Activated CD4-positive, alpha-beta T cell treated with anti-CD3 and anti-CD28 coated beads, Interleukin-2, amount 10 ng/mL, durations not matched to agents 7 days and 5 days (primary cell): Measurements from ENCODE around the gene PARD6B. TPM values are rescaled to one million over a fixed set of nuclear protein-coding genes. Genes with fewer than 3 reads are reported as not detected.
"Not testable (repeated sequence)": the region's sequence is repeated elsewhere in the genome, so short reads cannot be mapped to it uniquely, and the experiment has no call there.

ENCODE experiments used
- CTCF ChIA-PET: fragments of 350-600 bp; sonication (Branson Sonifier 250); formaldehyde crosslinking; loops from one replicate; lab custom pipeline; 2021; ENCODE audit warnings: antibody characterized with exemption; lab: Charles Lee
- POLR2A ChIA-PET: fragments of 350-600 bp; sonication (Branson Sonifier 250); formaldehyde crosslinking; loops from one replicate; lab custom pipeline; 2021; ENCODE audit warnings: antibody characterized with exemption; lab: Charles Lee
- DNase-seq: peaks from one replicate; pipeline ENCODE4 v3.0.0-alpha.2; 2020
- H3K27ac Mint-ChIP-seq: one replicate; pipeline ENCODE4 v1.8.0; 2021; ENCODE audit warnings: mild to moderate bottlenecking, moderate library complexity, mixed read lengths
- H3K27me3 Mint-ChIP-seq: one replicate; pipeline ENCODE4 v1.8.0; 2021; ENCODE audit warnings: mixed read lengths
- H3K36me3 Mint-ChIP-seq: one replicate; pipeline ENCODE4 v1.8.0; 2021; ENCODE audit warnings: low read depth, mixed read lengths
- H3K4me1 Mint-ChIP-seq: one replicate; pipeline ENCODE4 v1.8.0; 2021; ENCODE audit warnings: mixed read lengths
- H3K4me3 Mint-ChIP-seq: one replicate; pipeline ENCODE4 v1.8.0; 2021; ENCODE audit warnings: mild to moderate bottlenecking, moderate library complexity, mixed read lengths
- H3K9me3 Mint-ChIP-seq: one replicate; pipeline ENCODE4 v1.8.0; 2021; ENCODE audit warnings: mixed read lengths
- total RNA-seq, 2 experiments: library from RNA; stranded (reverse); gene quantifications; one replicate each; pipeline ENCODE4 v1.2.3, GENCODE V29; 2021

The PARD6B gene
- total RNA-seq, 2 experiments from 2014 or later = 4.2 to 4.4 TPM

DNA sequence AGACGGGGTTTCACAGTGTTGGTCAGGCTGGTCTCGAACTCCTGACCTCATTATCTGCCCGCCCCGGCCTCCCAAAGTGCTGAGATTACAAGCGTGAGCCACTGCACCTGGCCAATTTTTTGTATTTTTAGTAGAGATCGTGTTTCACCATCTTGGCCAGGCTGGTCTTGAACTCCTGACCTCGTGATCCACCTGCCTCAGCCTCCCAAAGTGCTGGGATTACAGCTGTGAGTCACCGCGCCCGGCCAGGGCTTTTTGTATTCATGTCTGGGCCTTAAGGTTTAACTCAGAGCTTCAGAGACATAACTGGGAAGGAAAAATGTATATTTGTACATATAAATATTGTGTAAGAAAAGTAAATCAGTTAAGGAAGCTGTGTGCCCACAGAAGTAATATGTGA lies 33.9 kb downstream of the PARD6B start:
- DNase-seq, POLR2A ChIA-PET, H3K9me3 Mint-ChIP-seq, H3K4me1 Mint-ChIP-seq, H3K36me3 Mint-ChIP-seq, H3K27me3 Mint-ChIP-seq, H3K27ac Mint-ChIP-seq, H3K4me3 Mint-ChIP-seq: not testable (repeated sequence)
- CTCF ChIA-PET = interaction anchor here (1.3 kb wide), 2 partner anchors 16 to 29 kb away, joined by 3 to 6 read pairs; no protein-coding TSS in a partner anchor

DNA sequence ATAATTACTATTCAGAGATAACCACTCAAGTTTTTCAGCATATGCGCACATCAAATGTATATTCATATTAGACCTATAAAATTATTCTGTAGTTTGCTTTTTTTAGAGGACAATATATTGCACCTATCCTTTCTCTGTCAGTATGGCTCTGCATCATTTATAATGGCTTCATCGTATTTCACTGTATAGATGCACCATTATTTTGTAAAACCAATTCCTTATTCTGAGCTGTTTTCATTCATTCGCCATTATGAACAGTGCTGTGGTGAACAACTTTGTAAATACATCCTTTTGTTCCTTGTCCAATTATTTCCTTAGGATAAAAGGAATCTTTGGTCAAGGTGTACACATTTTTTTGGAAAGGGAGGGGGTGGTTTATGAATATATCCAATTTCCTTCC lies 34.3 kb downstream of the PARD6B start:
- H3K27me3 Mint-ChIP-seq = peaks cover 3% of the 10 kb centered on the region
- POLR2A ChIA-PET = no interaction called here
- CTCF ChIA-PET = interaction anchor here (1.3 to 1.5 kb wide), 2 partner anchors 16 to 20 kb away, joined by 5 to 6 read pairs; no protein-coding TSS in a partner anchor
- H3K36me3 Mint-ChIP-seq = no peaks in the 10 kb centered on the region
- no peaks in the 10 kb centered on the region for H3K9me3 Mint-ChIP-seq
- DNase-seq = no peak
- H3K4me1 Mint-ChIP-seq = no peaks in the 10 kb centered on the region
- H3K4me3 Mint-ChIP-seq = no peak overlapping the region
- H3K27ac Mint-ChIP-seq = no peak overlapping the region

DNA sequence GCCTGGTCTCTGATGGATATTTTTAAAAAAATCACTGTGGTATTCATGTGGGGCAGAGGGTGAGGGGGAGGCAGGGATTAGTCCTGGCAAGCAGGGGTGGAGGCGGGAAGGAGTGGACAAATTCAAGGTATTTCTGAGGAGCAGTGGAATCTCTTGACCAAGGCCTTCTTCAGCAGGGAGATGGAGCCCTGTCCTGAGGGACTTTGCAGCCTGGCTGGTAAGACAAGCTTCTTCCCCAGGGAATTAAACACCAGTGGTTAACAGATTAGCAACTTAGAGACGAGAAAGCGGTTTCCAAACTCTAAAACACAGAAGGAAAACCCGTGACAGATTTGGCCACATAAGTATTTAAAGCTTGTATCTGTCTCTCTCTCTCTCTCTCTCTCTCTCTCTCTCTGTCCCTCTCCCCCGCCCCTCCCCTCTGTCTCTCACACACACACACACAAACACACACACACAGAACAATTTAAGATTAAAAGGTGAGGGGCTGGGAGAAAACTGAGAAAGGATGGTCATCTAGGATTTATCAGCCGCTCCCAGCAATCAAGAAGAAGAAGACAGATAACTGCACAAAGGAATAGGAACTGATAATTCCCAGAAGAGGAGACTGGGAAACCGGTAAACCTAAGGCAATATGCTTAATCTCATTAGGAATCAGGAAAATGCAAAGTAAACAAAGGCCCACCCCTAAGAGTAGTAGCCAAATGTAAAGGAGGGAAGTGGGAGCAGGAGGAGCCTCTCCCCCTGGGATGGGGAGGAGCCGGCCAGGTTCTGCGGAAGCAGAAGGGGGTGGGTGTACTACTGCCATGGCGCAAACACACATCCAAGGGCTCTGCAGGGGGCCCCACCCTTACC lies 35.8 kb downstream of the PARD6B start:
- H3K36me3 Mint-ChIP-seq, POLR2A ChIA-PET, H3K27ac Mint-ChIP-seq, H3K9me3 Mint-ChIP-seq, H3K4me3 Mint-ChIP-seq, H3K4me1 Mint-ChIP-seq, DNase-seq, H3K27me3 Mint-ChIP-seq: not testable (repeated sequence)
- CTCF ChIA-PET = interaction anchor here (1.5 kb wide), 1 partner anchor 22 kb away, joined by 5 read pairs; no protein-coding TSS in a partner anchor

DNA sequence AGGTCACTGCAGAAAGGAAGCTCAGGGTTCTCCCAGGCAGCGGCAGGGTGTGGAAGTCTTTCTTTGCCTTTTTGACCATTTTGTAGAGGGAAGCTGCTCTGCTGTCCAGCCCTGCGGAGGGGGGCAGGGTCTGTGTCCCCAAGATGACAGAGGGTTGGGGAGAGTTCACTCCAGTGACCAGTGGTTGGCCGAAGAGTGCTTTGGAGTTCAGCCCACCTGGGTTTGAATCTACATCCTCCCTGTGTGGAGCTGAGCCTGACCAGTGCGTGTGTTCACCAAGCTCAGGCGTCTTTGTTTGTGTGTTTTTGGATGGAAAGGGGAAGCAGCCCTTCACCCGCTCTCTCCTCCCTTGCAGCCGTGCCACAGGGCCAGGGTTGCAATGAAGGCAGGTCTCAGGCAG lies 37.6 kb downstream of the PARD6B start:
- H3K4me3 Mint-ChIP-seq, H3K36me3 Mint-ChIP-seq, H3K27me3 Mint-ChIP-seq, H3K4me1 Mint-ChIP-seq, H3K27ac Mint-ChIP-seq, H3K9me3 Mint-ChIP-seq, POLR2A ChIA-PET, DNase-seq: not testable (repeated sequence)
- CTCF ChIA-PET = interaction anchor here (0.6 kb wide), 1 partner anchor 1416 kb away, joined by 3 read pairs; no protein-coding TSS in a partner anchor

DNA sequence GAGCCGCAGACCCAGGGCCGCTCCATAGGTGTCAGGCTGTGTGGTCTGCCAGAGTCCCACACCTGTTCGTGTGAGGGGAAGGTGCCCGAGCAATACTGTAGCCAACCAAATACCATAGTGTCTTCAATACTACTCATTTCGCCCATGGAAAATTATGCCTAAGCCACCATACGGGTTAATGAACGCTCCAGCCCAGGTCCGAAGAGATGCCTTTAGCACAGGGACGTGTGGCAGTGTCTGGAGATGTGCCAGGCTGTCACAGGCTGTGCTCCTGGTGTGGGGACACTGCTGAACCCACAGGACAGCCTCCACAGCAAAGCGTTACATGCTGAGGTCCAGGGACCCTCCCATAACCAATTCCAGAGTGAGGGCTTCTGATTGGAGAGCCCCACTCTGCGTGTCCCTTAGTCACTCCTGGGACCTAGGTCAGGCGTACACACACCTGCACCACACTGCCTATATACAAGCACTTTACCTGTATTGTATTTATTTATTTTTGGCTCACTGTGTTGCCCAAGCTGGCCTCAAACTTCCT lies 38.2 kb downstream of the PARD6B start:
- H3K4me1 Mint-ChIP-seq, H3K4me3 Mint-ChIP-seq, H3K9me3 Mint-ChIP-seq, H3K27me3 Mint-ChIP-seq, CTCF ChIA-PET, H3K36me3 Mint-ChIP-seq, POLR2A ChIA-PET, H3K27ac Mint-ChIP-seq, DNase-seq: not testable (repeated sequence)

DNA sequence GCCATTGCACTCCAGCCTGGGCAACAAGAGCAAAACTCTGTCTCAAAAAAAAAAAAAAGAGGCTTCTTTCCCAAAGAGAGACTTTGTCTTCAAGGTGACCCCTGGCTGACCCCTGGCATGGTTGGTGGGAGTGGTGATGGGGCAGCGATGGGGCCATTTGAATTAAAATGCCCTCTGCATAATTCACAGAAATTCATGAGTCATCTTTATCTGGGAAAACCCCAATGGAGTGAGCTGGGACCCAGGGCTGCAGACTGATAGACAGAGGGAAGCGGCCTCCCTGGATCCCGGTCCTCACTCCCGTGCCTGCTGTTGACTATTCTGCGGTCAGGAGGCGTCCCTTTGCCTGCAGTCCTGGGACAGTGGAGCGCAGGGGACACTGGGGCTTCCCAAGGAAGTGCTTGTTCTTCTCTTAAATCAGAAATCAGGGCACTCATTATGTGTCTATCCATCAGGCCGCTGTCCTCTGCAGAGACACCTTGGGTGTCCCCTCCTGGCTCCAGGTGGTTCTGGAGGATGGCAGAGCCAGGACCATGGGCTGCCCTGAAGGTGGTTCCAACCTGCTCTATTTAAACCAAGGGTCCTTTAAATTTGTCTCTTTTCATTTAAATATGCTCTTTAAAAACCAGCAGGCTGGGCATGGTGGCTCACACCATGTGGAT lies 40.2 kb downstream of the PARD6B start:
- H3K27me3 Mint-ChIP-seq, H3K27ac Mint-ChIP-seq, DNase-seq, POLR2A ChIA-PET, H3K36me3 Mint-ChIP-seq, H3K4me3 Mint-ChIP-seq, H3K4me1 Mint-ChIP-seq, H3K9me3 Mint-ChIP-seq: not testable (repeated sequence)
- CTCF ChIA-PET = interaction anchor here (0.9 kb wide), 1 partner anchor 53 kb away, joined by 3 read pairs; no protein-coding TSS in a partner anchor

DNA sequence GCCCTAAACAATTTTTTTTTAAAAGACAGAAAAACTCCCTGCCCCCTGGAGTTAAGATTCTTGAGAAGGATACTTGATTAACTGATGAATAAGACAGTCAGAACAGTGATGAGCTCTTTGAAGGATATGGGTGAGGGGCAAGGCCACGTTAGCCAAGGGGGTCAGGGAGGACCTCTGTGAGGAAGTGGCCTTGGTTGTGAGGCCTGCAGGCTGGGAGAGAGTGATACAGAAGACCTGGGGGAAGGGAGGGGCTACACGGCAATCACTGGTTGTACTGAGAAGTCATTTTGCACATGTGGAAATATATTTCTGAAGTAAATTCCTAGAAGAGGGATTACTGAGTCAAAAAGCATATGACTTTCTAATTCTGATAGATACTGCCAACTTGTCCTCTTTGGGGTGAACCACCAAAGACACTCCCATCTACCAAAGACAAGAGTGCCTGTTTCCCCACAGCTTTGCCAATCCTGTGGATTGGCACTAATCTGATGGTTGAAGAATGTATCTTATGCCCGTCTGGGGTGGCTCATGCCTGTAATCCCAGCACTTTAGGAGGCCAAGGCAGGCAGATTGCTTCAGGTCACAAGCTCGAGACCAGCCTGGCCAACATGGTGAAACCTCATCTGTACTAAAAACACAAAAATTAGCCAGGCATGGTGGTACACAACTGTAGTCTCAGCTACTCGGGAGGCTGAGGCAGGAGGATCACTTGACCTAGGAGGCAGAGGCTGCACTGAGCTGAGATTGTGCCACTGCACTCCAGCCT lies 41.2 kb downstream of the PARD6B start:
- Mint-ChIP-seq H3K9me3 (no peaks in the 10 kb centered on the region), H3K4me1 (no peaks in the 10 kb centered on the region), H3K27me3 (peaks cover 4% of the 10 kb centered on the region), H3K4me3 (no peak overlapping the region), H3K36me3 (no peaks in the 10 kb centered on the region), H3K27ac (no peak overlapping the region)
- CTCF ChIA-PET = interaction anchor here (0.6 to 0.9 kb wide), 3 partner anchors 18 to 507 kb away, joined by 3 read pairs; no protein-coding TSS in a partner anchor
- no peak for DNase-seq
- POLR2A ChIA-PET = no interaction called here

DNA sequence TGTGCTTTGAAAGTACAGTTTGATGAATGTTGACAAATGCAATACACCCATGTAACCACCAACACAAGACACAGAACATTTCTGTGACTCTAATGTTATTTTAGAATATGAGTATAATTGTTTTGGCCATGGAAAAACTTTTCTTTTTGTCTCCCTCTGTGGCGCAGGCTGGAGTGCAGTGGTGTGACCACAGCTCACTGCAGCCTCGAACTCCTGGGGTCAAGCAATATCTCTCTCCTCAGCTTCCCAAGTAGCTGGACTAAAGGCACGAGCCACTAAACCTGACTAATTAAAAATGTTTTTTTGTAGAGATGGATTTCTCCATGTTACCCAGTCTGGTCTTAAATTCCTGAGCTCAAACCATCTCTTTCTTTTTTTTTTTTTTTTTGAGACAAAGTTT lies 43.1 kb downstream of the PARD6B start:
- H3K4me1 Mint-ChIP-seq = no peaks in the 10 kb centered on the region
- H3K9me3 Mint-ChIP-seq = no peaks in the 10 kb centered on the region
- no peak for DNase-seq
- H3K27ac Mint-ChIP-seq = no peak overlapping the region
- POLR2A ChIA-PET = no interaction called here
- H3K36me3 Mint-ChIP-seq = no peaks in the 10 kb centered on the region
- no peak overlapping the region for H3K4me3 Mint-ChIP-seq
- CTCF ChIA-PET = interaction anchor here (0.8 kb wide), 1 partner anchor 18 kb away, joined by 3 read pairs; no protein-coding TSS in a partner anchor
- peaks cover 7% of the 10 kb centered on the region for H3K27me3 Mint-ChIP-seq

DNA sequence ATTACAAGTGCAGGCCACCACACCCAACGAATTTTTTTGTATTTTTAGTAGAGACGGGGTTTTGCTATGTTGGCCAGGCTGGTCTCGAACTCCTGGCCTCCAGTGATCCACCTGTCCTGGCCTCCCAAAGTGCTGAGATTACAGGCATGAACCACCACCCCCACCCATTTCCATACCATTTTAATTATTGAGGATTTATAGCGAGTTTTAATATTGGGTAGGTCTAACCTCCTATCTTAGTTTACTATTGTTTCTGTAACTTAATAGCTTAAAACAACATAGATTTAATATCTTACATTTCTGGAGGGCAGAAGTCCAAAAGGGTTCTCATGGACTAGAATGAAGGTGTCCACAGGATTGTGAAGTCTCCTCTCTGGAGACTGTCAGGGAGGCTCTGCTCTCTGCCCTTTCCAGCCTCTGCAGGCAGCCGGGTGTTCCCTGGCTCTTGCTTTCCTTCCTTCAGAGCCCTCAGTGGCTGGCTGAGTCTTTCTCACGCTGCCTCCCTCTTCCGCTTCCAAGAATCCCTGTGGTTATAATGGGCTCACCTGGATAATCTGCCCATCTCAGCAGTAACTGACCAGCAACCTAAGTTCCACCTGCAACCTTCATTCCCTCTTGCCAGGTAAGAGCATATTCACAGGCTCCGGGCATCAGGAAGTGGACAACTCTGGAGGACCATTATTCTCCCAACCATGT lies 44.9 kb downstream of the PARD6B start:
- no peak for DNase-seq
- ChIA-PET CTCF (interaction anchor here (1.4 kb wide), 1 partner anchor 18 kb away, joined by 5 read pairs; the partner anchor contains the start of gene BCAS4), POLR2A (no interaction called here)
- H3K36me3 Mint-ChIP-seq = no peaks in the 10 kb centered on the region
- no peak overlapping the region for H3K27ac Mint-ChIP-seq
- no peaks in the 10 kb centered on the region for H3K4me1 Mint-ChIP-seq
- H3K9me3 Mint-ChIP-seq = no peaks in the 10 kb centered on the region
- no peak overlapping the region for H3K4me3 Mint-ChIP-seq
- H3K27me3 Mint-ChIP-seq = peaks cover 10% of the 10 kb centered on the region

DNA sequence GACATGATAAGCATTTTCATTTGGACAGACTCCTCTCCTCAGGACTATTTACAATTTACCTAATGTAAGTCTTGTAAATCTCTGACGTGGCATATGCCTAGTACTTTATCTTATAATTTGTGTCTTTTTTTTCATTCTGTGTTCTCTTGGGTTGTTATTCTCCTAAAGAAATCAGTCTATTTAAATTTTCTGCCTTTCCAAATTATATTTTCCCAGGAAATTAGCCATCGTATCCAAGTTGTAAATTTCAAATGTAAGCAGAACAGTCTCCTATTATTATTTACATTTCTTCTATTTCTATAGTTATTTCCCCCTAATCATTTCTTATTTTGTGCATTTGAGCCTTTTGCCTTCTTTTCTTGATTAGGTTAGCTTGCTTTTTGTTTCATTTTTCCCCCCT lies 46.0 kb downstream of the PARD6B start:
- H3K4me3 Mint-ChIP-seq = no peak overlapping the region
- no peaks in the 10 kb centered on the region for H3K36me3 Mint-ChIP-seq
- no peak for DNase-seq
- no peaks in the 10 kb centered on the region for H3K4me1 Mint-ChIP-seq
- H3K9me3 Mint-ChIP-seq = no peaks in the 10 kb centered on the region
- H3K27me3 Mint-ChIP-seq = peaks cover 10% of the 10 kb centered on the region
- ChIA-PET POLR2A (no interaction called here), CTCF (interaction anchor here (0.6 to 1.4 kb wide), 3 partner anchors 16 to 133 kb away, joined by 3 to 5 read pairs (median 3); partner anchors contain the start of gene BCAS4)
- no peak overlapping the region for H3K27ac Mint-ChIP-seq

DNA sequence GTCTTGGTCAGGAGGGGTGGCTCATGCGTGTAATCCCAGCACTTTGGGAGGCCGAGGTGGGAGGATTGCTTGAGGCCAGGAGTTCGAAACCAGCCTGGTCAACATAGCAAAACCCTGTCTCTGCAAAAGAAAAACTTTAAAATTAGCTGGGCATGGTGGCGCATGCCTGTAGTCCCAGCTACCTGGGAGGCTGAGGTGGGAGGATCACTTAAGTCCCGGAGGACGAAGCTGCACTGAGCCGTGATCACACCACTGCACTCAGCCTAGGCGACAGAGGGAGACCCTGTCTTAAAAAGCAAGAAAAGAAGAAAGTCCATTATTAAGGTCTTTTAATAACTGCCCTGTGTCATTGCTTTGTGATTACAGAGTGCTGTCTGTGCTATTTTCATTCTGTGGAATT lies 47.6 kb downstream of the PARD6B start:
- H3K4me1 Mint-ChIP-seq, H3K27me3 Mint-ChIP-seq, H3K4me3 Mint-ChIP-seq, DNase-seq, H3K9me3 Mint-ChIP-seq, H3K27ac Mint-ChIP-seq, H3K36me3 Mint-ChIP-seq, POLR2A ChIA-PET: not testable (repeated sequence)
- CTCF ChIA-PET = interaction anchor here (0.6 to 1.6 kb wide), 3 partner anchors 16 to 1295 kb away, joined by 3 to 6 read pairs (median 4); partner anchors contain the start of gene BCAS4

DNA sequence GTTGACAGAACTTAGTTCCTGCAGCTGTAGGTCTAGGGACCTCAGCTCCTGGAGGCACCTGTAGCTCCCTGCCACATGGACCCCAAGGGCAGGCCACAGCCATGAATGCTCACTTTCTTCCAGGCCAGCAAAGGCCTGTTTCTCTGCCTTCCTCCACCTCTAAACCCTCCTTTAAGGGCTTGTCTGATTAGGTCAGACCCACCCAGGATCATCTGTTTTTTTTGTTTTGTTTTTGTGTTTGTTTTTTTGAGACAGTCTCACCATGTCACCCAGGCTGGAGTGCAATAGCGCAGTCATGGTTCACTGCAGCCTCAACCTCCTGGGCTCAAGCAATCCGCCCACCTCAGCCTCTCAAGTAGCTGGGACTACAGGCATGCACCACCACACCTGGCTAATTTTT lies 52.0 kb downstream of the PARD6B start:
- H3K36me3 Mint-ChIP-seq = no peaks in the 10 kb centered on the region
- CTCF ChIA-PET = interaction anchor here (6.0 kb wide), 1 partner anchor 11 kb away, joined by 40 read pairs; the partner anchor contains the start of gene BCAS4
- H3K4me1 Mint-ChIP-seq = no peaks in the 10 kb centered on the region
- DNase-seq = no peak
- no peak overlapping the region for H3K4me3 Mint-ChIP-seq
- H3K27ac Mint-ChIP-seq = no peak overlapping the region
- peaks cover 8% of the 10 kb centered on the region for H3K27me3 Mint-ChIP-seq
- no peaks in the 10 kb centered on the region for H3K9me3 Mint-ChIP-seq
- POLR2A ChIA-PET = no interaction called here
